ENCODE data around the gene DAB2. TPM values are rescaled to one million over a fixed set of nuclear protein-coding genes. Genes with fewer than 3 reads are reported as not detected.

DAB2 gene
- total and polyA plus RNA-seq, 2 of the 8 experiments (the other 6 are each of a cell fraction or from before 2014, with no cell fraction given), result 2.6 to 4.9 TPM

DNA sequence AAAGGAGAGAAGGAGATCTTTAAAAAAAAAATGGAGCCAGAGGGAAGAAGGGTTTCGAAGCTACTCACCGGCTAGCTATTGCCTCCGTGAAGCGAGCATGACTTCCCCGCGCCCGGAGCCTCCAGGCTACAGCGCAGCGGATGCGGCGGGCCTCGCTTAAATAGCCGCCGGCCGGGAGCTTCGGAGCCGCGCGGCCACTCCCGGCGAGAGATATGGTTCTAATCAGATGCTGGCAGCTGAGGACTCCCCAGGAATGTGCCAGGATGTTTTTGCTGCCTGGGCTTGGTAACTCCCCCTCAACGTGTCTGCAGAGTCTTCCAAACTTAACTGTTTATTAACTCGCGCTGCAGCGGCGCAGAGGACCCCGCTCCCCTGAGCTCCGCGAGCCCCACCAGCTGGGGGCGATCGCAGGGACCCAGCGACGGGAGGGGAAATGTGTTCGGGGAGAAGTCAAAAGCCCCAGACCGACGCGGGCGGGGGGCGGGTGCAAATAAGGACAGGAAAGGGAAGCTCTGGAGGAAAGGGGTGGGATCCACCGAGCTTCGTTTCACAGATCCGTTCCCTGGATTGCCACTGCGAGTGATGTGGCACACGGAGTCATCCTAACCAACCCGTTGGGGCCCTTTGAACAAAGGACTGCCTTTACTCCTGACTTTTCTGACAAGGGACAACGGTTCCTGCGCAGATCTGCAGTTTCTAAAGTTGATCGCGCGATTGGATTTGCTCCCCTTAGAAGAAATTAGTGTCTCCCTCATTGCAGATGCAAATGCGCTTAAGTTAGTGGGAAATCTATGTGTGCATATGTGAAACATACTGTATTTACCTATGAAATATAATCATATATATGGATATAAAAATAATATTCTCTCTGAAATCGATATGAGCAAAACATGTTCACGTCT is at the start of gene DAB2 (continued):
- TF ChIP-seq CHD1 (IDR thresholded peaks at IDR 0.05; ENCODE audit: low read depth, low read length), result no peak
- TF ChIP-seq BACH1 (IDR thresholded peaks at IDR 0.05; ENCODE audit: low read length), result no peak
- no peak for TF ChIP-seq RFX5 (IDR thresholded peaks at IDR 0.05; ENCODE audit: borderline replicate concordance, low read depth, low read length)
- peak; percentile 71 for TF ChIP-seq KDM4A (IDR thresholded peaks at IDR 0.05; ENCODE audit: low read depth, low read length, severe bottlenecking)
- no peak for TF ChIP-seq CBX5 (IDR thresholded peaks at IDR 0.05; ENCODE audit: low read depth, low read length)
- 0 out of 2 replicates have a peak, but pooled peaks have one; percentile 42 for TF ChIP-seq SP4 (IDR thresholded peaks at IDR 0.05; ENCODE audit: low read length)
- TF ChIP-seq TAF7 (optimal IDR thresholded peaks at IDR 0.05; ENCODE audit: borderline replicate concordance, low read depth, low read length), result no peak
- TF ChIP-seq TEAD4 (IDR thresholded peaks at IDR 0.05; ENCODE audit: low read depth, low read length), result peak; percentile 66
- no peak for TF ChIP-seq JUN (IDR thresholded peaks at IDR 0.05; ENCODE audit: low read depth, low read length)
- no peak for TF ChIP-seq BRCA1 (IDR thresholded peaks at IDR 0.05; ENCODE audit: low read depth, low read length)
- TF ChIP-seq, protein P1, sequence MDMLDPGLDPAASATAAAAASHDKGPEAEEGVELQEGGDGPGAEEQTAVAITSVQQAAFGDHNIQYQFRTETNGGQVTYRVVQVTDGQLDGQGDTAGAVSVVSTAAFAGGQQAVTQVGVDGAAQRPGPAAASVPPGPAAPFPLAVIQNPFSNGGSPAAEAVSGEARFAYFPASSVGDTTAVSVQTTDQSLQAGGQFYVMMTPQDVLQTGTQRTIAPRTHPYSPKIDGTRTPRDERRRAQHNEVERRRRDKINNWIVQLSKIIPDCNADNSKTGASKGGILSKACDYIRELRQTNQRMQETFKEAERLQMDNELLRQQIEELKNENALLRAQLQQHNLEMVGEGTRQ (IDR thresholded peaks at IDR 0.05; ENCODE audit: low read length), result no peak
- TF ChIP-seq RNF2 (IDR thresholded peaks at IDR 0.05; ENCODE audit: borderline replicate concordance, low read depth, low read length, missing control alignments, poor library complexity, severe bottlenecking), result no peak
- no peak for TF ChIP-seq FOSL1 (IDR thresholded peaks at IDR 0.05; ENCODE audit: insufficient read depth, low read depth, low read length)
